GM18870 (cell line): ENCODE results near the gene ABHD5.
"Not testable (repeated sequence)": the region's sequence is repeated elsewhere in the genome, so short reads cannot be mapped to it uniquely, and the experiment has no call there.

Experiments
- ATAC-seq: cut with Tn5 transposase; IDR thresholded peaks from one replicate; pipeline ENCODE4 v1.9.1; 2021; ENCODE audit warnings: moderate library complexity; ENCODE audit not compliant: unreplicated experiment

ABHD5 gene

GRCh38 chr3:43690400-43691119 lies at the start of gene ABHD5:
TSS of gene ABHD5 (plus strand) at chr3:43690938. CDS start at chr3:43690993, 55 bp downstream.
- ATAC-seq = peak; percentile 67

DNA sequence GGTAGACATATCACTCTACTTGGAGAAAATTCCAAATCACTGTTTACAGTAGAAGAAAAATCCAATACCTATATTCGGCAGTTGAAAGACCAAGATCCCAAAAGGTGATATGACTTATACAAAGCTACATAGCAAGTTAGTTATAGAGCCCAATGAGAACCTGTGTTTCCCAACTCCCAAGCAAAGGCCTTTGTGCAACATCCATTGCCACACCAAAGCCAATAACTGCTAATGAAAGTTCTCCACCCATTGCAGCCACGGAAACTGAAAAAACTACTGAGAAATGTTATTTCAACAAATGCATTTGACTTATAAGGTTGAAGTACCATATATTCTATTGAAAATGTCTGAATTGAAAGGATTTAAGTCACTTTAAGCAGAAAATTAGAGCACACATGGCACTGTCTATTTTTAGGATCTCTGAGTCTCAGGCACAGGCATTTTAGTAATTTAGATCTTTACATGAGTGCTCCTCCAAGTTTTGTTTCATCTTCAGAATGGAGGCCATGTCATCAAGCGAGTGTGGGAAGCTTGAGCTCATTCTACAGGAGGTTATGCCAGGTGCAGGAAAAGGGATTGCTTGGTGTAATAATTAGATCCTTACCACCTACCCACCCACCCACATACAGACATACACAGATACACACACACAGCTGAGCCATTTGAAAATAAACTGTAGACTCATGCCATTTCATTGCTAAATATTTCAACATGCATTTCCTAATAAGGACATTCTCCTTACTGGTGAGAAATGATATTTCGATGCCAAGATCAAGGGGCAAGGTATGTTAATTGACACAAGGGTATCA lies 49.2 kb upstream of the ABHD5 start:
- ATAC-seq = no peak

DNA sequence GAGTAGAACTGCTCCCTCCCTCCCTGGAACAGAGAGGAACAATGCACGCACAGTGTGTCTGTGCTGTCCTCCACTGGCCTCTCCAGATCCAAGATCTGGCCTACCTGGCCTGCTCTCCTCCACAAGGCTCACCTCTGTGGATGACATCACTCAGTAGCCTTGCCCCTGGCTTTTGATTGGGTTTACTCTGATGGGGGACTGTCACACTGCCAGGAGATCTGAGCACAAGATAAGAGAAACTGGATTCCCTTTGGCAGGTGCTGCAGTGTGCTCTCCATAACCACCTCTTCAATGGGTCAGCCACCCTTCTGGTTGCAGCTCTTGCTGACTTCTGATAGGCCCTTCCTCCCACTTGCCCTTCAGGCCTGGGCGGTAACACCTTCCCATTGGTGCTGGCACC lies 46.3 kb upstream of the ABHD5 start:
- no peak for ATAC-seq

DNA sequence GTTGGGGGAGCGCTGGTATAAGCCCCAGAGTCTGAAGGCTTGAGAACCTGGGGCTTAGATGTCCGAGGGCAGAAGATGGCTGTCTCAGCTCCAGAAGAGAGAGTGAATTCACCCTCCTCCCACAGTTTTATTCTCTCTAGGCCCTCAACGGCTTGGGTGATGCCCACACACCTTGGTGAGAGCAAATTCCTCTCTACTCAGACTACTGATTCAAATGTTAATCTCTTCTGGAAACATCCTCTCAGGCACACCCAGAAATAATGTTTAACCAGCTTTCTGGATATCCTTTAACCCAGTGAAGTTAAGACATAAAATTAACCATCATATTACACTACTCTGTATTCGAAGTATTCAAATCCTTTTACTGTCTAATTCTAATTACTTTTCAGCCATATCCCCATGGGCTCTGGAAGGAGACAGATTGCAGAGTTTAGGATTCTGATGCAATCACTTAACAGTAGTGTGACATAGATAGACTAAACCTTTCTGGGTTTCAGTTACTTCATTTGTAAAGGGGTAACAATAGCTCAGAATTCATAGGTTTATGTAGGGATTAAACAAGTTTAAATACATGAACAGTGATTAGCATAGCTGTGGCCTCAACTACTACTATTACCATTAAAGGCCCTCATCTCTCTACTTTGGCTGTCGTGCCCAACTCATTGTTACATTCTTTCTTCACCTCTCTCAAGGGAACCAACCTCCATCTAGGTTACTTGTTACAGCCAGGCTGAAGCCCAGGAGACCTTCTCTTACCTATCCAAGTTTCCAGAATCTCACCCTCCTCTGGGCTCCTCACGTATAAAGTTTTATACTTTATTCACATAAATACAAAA lies 43.2 kb upstream of the ABHD5 start:
- no peak for ATAC-seq

DNA sequence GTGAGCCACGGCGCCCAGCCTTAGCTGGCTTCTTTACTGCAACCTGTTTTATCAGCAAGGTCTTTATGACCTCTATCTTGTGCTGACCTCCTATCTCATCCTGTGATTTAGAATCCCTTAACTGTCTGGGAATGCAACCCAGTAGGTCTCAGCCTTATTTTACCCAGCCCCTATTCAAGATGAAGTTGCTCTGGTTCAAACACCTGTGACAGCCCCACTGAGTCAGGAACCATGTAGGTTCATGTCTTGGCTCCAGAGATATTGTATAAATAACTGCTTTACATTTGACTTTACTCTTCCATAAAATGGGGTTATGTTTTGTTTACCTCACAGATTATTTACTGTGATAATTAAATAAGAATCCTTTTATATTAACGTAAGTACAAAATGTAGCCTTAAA lies 41.8 kb upstream of the ABHD5 start:
- ATAC-seq = no peak

GRCh38 chr3:43649365-43649968 lies 41.3 kb upstream of the ABHD5 start:
- no peak for ATAC-seq

- no peak for ATAC-seq
These were observed 40.4 kb upstream of the ABHD5 start for GRCh38 chr3:43650345-43650744.

DNA sequence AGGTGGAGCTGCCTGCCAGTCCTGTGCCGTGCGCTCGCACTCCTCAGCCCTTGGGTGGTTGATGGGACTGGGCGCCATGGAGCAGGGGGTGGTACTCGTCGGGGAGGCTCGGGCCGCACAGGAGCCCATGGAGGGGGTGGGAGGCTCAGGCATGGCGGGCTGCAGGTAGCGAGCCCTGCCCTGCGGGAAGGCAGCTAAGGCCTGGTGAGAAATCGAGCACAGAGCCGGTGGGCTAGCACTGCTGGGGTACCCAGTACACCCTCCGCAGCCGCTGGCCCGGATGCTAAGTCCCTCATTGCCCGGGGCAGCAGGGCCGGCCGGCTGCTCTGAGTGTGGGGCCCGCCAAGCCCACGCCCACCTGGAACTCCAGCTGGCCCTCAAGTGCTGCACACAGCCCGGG lies 34.3 kb upstream of the ABHD5 start:
- ATAC-seq = not testable (repeated sequence)

GRCh38 chr3:43659250-43659880 lies 31.4 kb upstream of the ABHD5 start:
- ATAC-seq = no peak

GRCh38 chr3:43661376-43661775 lies 29.4 kb upstream of the ABHD5 start:
- not testable (repeated sequence) for ATAC-seq

DNA sequence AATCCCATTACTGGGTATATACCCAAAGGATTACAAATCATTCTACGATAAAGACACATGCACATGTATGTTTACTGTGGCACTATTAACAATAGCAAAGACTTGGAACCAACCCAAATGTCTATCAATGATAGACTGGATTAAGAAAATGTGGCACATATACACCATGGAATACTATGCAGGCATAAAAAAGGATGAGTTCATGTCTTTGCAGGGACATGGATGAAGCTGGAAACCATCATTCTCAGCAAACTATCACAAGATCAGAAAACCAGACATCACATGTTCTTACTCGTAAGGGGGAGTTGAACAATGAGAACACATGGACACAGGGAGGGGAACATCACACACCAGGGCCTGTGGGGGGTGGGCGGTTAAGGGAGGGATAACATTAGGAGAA lies 25.7 kb upstream of the ABHD5 start:
- ATAC-seq = not testable (repeated sequence)

DNA sequence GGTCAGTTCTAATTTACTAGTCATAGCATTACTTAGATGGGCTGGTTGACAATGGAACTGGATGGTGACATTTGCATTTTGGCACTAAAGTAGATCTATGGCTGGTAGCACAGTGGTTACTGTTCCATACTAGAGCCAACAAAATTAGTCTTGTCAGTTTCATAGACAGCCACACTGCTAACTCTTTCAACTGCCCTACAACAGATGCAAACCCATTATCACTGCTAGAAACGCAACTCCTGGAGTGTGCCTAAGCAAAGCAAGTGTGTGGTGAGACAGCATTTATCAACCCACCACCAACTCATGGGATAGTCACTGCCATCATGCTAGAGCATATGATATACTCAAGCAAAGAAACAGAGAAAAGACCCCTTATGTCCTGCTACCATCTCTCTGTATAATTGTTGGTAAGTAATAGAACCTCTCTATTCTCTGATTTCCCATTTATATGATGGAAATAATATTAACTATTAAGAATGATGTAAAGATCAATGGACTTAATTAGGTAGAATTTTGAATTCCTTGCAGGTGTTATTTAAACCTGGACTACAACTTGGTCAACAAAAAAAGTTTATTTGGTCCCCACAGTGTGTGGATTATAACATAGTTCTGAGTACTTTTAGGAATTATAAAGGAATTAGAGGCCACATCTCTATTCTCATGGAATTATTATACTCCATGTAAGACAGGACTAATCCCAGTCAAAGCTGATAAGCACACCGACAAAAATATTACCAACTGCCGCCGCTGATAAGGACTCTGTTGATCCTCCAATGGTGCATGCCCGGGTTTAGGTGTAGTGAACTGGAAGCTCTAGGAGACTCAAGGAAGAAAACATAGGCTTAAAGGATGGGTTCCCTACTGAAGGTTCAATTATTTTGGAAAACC lies 19.9 kb upstream of the ABHD5 start:
- ATAC-seq = no peak

DNA sequence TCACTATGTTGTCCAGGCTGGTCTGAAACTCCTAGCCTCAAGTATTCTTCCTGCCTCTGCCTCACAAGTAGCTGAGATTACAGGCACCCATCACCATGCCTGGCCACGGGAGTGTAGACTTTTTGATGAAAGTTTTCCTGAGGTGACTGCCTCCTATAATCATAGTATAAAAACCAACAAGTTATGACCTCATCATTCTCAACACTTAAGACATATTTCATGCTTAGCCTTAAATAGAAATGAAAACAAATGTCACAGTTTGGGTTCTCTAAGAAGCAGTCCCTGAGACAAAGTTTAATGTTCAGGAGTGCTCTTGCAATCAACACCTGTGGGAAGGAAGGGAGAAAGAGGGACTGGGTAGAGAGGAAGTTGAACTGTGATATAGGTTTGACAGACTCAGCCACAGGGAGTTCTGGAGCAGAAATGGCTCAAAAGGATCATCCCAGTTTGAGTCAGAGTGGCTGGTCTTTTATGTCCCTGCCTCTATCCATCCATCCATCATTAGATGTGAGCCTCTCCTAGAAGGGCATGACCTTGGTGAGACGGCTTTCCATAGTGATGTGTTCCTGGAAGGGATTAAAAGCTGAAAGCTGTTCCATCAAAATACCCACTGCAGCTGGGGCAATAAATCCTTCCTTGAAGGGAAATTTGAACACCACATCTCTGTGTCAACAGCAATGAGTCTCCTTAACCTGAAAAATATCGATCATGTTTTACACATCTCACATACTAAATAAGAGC lies 16.2 kb upstream of the ABHD5 start:
- ATAC-seq = no peak

- no peak for ATAC-seq
These were observed 15.1 kb upstream of the ABHD5 start for GRCh38 chr3:43675593-43675992.

DNA sequence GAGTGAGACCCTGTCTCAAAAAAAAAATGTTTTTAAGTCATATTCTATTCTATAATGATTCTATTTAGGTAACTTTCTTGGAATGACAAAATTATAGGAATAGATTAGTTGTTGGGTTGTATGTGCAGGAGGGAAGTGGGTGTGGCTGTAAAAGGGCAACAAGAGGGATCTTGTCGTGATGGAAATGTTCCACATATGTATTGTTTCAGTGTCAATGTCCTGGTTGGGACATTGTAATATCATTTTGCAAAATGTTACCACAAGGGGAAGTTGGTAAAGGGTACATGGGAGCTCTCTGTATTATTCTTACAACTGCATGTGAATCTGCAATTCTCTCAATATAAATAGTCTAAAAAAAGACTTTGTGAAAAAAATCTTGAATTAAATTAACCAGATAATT lies 14.3 kb upstream of the ABHD5 start:
- no peak for ATAC-seq

- ATAC-seq = not testable (repeated sequence)
These were observed 12.4 kb upstream of the ABHD5 start for GRCh38 chr3:43678375-43678774.

DNA sequence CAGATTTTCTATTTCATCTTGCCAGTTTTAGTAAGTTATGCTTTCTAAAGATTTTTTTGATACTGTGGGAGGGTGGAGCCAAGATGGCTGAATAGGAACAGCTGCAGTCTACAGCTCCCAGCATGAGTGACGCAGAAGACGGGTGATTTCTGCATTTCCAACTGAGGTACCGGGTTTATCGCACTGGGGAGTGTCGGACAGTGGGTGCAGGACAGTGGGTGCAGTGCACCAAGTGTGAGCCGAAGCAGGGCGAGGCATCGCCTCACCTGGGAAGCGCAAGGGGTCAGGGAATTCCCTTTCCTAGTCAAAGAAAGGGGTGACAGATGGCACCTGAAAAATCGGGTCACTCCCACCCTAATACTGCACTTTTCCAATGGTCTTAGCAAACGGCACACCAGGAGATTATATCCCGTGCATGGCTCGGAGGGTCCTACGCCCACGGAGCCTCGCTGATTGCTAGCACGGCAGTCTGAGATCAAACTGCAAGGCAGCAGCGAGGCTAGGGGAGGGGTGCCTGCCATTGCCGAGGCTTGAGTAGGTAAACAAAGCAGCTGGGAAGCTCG lies 11.8 kb upstream of the ABHD5 start:
- ATAC-seq = not testable (repeated sequence)

- not testable (repeated sequence) for ATAC-seq
These were observed 9.9 kb upstream of the ABHD5 start for GRCh38 chr3:43680857-43681256.

GRCh38 chr3:43684944-43685343 lies 5.8 kb upstream of the ABHD5 start:
- no peak for ATAC-seq
